K562 (cell line): ENCODE measurements around the gene NPS. TPM values are rescaled to one million over a fixed set of nuclear protein-coding genes. Genes with fewer than 3 reads are reported as not detected.

ENCODE experiments used
- ATAC-seq: fragments of 200-7000 bp; cut with Tn5 transposase; 3 replicates; pipeline ENCODE4 v1.9.1; 2020; ENCODE audit warnings: moderate library complexity
- BruUV-seq: library from RNA; stranded (reverse); fragments of 400-500 nt; replicated peaks from 2 replicates; lab custom pipeline; 2021; lab: Mats Ljungman, UMichigan
- CTCF ChIA-PET: fragments of 300-600 bp; formaldehyde crosslinking; extraction: SDS; loops from one replicate; lab custom pipeline; 2021; ENCODE audit warnings: low intra/inter-chr PET ratio; lab: Yijun Ruan, JAX
- POLR2A ChIA-PET: fragments of 300-600, 350-650 bp; sonication (Branson Sonifier 250); formaldehyde crosslinking; extraction: SDS; loops from one replicate; lab custom pipeline; 2021; ENCODE audit warnings: antibody characterized with exemption, inconsistent platforms; lab: Yijun Ruan, JAX
- DNase-seq, 4 experiments: peaks; one replicate each; pipeline versions ENCODE4 v3.0.0 to v3.0.0-alpha.2; 2011 to 2018; ENCODE audit warnings: low spot score in 3 of 4, mixed read lengths in 3 of 4; ENCODE audit errors: extremely low read depth in 1 of 4
- FAIRE-seq: peaks from 2 replicates; lab custom pipeline; 2011; peaks lifted over from hg19 to GRCh38; lab: Jason Lieb, UNC
- H2AFZ ChIP-seq: 2 replicates; pipeline ENCODE4 v1.6.0; 2011; ENCODE audit warnings: low read depth, low read length, control low read depth, inconsistent platforms
- H3K27ac ChIP-seq: fragments of 200-600 bp; 3 replicates; pipeline ENCODE4 v1.8.0; 2011; ENCODE audit warnings: low read depth, mild to moderate bottlenecking, control low read depth, inconsistent platforms, low read length, moderate library complexity, mixed read lengths; ENCODE audit errors: extremely low read depth
- H3K27me3 ChIP-seq, 2 experiments: fragments of 300-600 bp in 1 of 2; 2 replicates in 1 of 2; 3 replicates in 1 of 2; pipeline versions ENCODE4 v1.6.0 to v1.8.0; 2011; ENCODE audit warnings: inconsistent platforms in 2 of 2, low read length in 2 of 2, mild to moderate bottlenecking in 1 of 2, mixed read lengths in 1 of 2, moderate library complexity in 1 of 2; ENCODE audit not compliant: control insufficient read depth in 2 of 2, insufficient read depth in 2 of 2
- H3K36me3 ChIP-seq: fragments of 300-600 bp; 3 replicates; pipeline ENCODE4 v1.8.0; 2011; ENCODE audit warnings: mild to moderate bottlenecking, low read length, inconsistent platforms; ENCODE audit not compliant: control insufficient read depth, insufficient read depth
- H3K4me1 ChIP-seq, 2 experiments: fragments of 200-600 bp in 1 of 2; replicated peaks in 1 of 2; 2 replicates in 1 of 2; 3 replicates in 1 of 2; pipeline versions ENCODE4 v1.5.1 to v1.8.0; 2011; ENCODE audit warnings: inconsistent platforms in 2 of 2, low read length in 2 of 2, mild to moderate bottlenecking in 1 of 2, mixed read lengths in 1 of 2, moderate library complexity in 1 of 2; ENCODE audit not compliant: control insufficient read depth in 2 of 2, insufficient read depth in 2 of 2
- H3K4me2 ChIP-seq: 2 replicates; pipeline ENCODE4 v1.6.1; 2011; ENCODE audit warnings: low read length, control low read depth, inconsistent platforms, mixed read lengths; ENCODE audit not compliant: insufficient read depth
- H3K4me3 ChIP-seq: fragments of 200-600 bp; sonication (generic), shearing (Covaris generic); 2 replicates; pipeline ENCODE4 v1.5.1; 2016; ENCODE audit warnings: control low read depth, inconsistent platforms
- H3K79me2 ChIP-seq: fragments of 200-600 bp; 3 replicates; pipeline ENCODE4 v1.8.0; 2011; ENCODE audit warnings: low read length, inconsistent platforms; ENCODE audit not compliant: control insufficient read depth, insufficient read depth
- H3K9ac ChIP-seq, 2 experiments: 2 replicates each; pipeline versions ENCODE4 v1.6.0 to v1.6.1; 2011; ENCODE audit warnings: low read depth in 2 of 2, low read length in 2 of 2, control low read depth in 1 of 2, inconsistent platforms in 1 of 2, mild to moderate bottlenecking in 1 of 2, mixed read lengths in 1 of 2; ENCODE audit not compliant: insufficient read depth in 1 of 2
- H3K9me1 ChIP-seq: one replicate; pipeline ENCODE4 v1.6.0; 2011; ENCODE audit warnings: inconsistent platforms, mild to moderate bottlenecking, low read length, moderate library complexity; ENCODE audit not compliant: control insufficient read depth, insufficient read depth
- H3K9me3 ChIP-seq: replicated peaks from 2 replicates; pipeline ENCODE4 v1.5.1; 2011; ENCODE audit warnings: low read depth, low read length, inconsistent platforms; ENCODE audit not compliant: control insufficient read depth, insufficient read depth
- H4K20me1 ChIP-seq: replicated peaks from 2 replicates; pipeline ENCODE4 v1.6.1; 2011; ENCODE audit warnings: low read length, inconsistent platforms, mixed read lengths; ENCODE audit not compliant: control insufficient read depth, insufficient read depth
- CBX8 ChIP-seq: fragments of 200-600 bp; sonication (generic); IDR thresholded peaks from 2 replicates; pipeline ENCODE4 v1.6.1; 2012; ENCODE audit warnings: borderline replicate concordance, mixed run types, low read depth, mild to moderate bottlenecking, moderate library complexity, mixed read lengths, low read length, control low read depth, inconsistent platforms; ENCODE audit not compliant: poor library complexity, severe bottlenecking; ENCODE audit errors: extremely low read depth
- CREB3L1 ChIP-seq: fragments of 450-650 bp; IDR thresholded peaks from 2 replicates; pipeline ENCODE4 v1.6.1; 2014; ENCODE audit warnings: low read depth, mild to moderate bottlenecking, moderate library complexity, borderline replicate concordance
- E2F5 ChIP-seq: sonication (generic); formaldehyde crosslinking; IDR thresholded peaks from 2 replicates; pipeline ENCODE4 v1.8.0; 2022; ENCODE audit warnings: mild to moderate bottlenecking, missing genetic modification reagents
- FOXJ3 ChIP-seq: sonication (generic); formaldehyde crosslinking; IDR thresholded peaks from 2 replicates; pipeline ENCODE4 v1.4.0; 2020; ENCODE audit warnings: mild to moderate bottlenecking, missing genetic modification reagents
- MTF1 ChIP-seq: fragments of 250-450 bp; sonication (Bioruptor Pico); IDR thresholded peaks from 2 replicates; pipeline ENCODE4 v1.9.0; 2021; ENCODE audit warnings: moderate library complexity, mild to moderate bottlenecking, inconsistent platforms, borderline replicate concordance
- RFX7 ChIP-seq: fragments of 250-450 bp; sonication (Bioruptor Pico); IDR thresholded peaks from 2 replicates; pipeline ENCODE4 v1.5.1; 2021; ENCODE audit warnings: mild to moderate bottlenecking
- SMC3 ChIP-seq: conservative IDR thresholded peaks from 2 replicates; pipeline ENCODE4 v1.6.1; 2011; ENCODE audit warnings: low read depth, low read length, improper control_type of control experiment; ENCODE audit not compliant: insufficient read depth
- TAF9B ChIP-seq: fragments of 450-650 bp; IDR thresholded peaks from 2 replicates; pipeline ENCODE4 v1.6.1; 2018; ENCODE audit warnings: mild to moderate bottlenecking; ENCODE audit not compliant: partially characterized antibody
- TEAD4 ChIP-seq, 2 experiments: sonication (generic) in 1 of 2; formaldehyde crosslinking in 1 of 2; IDR thresholded peaks; 2 replicates each; pipeline versions ENCODE4 v1.6.1 to v1.8.0; 2012 to 2022; ENCODE audit warnings: borderline replicate concordance in 1 of 2, inconsistent platforms in 1 of 2, low read length in 1 of 2, mild to moderate bottlenecking in 1 of 2, missing genetic modification reagents in 1 of 2
- ZSCAN29 ChIP-seq: fragments of 450-650 bp; IDR thresholded peaks from 2 replicates; pipeline ENCODE4 v1.6.1; 2017
- WGBS: fragments of 100-300 bp; shearing (Covaris generic); methylation state at CpG from one replicate; pipeline ENCODE4 v1.1.6; 2016; ENCODE audit warnings: low coverage, mixed read lengths; ENCODE audit not compliant: insufficient coverage; ENCODE audit errors: missing lambda C conversion rate; 5-methylcytosine and 5-hydroxymethylcytosine counted together
- in situ Hi-C: fragments of 300-500 bp; cut with MboI; formaldehyde crosslinking; loops from 4 replicates; pipeline ENCODE4 v1.15.0; 2018; ENCODE audit warnings: inconsistent platforms, mixed read lengths
- intact Hi-C: fragments of 100-400 bp; cut with micrococcal nuclease; formaldehyde crosslinking; loops from 2 replicates; pipeline ENCODE4 v1.14.2; 2022
- polyA plus RNA-seq, 8 experiments: library from polyadenylated mRNA; depleted of rRNA in 4 of 8; stranded (reverse) in 5 of 8; unstranded in 3 of 8; fragments of >200 nt; fragmentation: Nextera tagmentation in 2 of 8; fragmentation: Illumina TruSeq in 1 of 8; extraction: Ambion mirVana in 2 of 8; extraction: Trizol in 1 of 8; gene quantifications; 2 replicates each; pipeline versions ENCODE4 v1.2.1 to v1.2.3, GENCODE V29; 2011 to 2014; ENCODE audit warnings: inconsistent platforms in 1 of 8, missing spikeins in 1 of 8
- total RNA-seq, 7 experiments: library from RNA; depleted of rRNA in 6 of 7; stranded (reverse); fragments of >200 nt in 6 of 7; fragmentation: Illumina TruSeq in 2 of 7; extraction: Trizol in 2 of 7; gene quantifications; 2 replicates each; pipeline versions ENCODE4 v1.2.1 to v1.2.3, GENCODE V29; 2011 to 2021; ENCODE audit warnings: low replicate concordance in 1 of 7
- TF ChIP-seq, protein P1 (sequence below): sonication (generic); formaldehyde crosslinking; IDR thresholded peaks from 2 replicates; pipeline ENCODE4 v1.8.0; 2022; ENCODE audit warnings: mild to moderate bottlenecking, missing genetic modification reagents
- TF ChIP-seq, protein P2 (sequence below): fragments of 250-450 bp; sonication (Bioruptor Pico); IDR thresholded peaks from 2 replicates; pipeline ENCODE4 v1.4.0; 2020; ENCODE audit warnings: mild to moderate bottlenecking
- TF ChIP-seq, protein P3 (sequence below): fragments of 250-450 bp; sonication (Bioruptor Pico); IDR thresholded peaks from 2 replicates; pipeline ENCODE4 v1.4.0; 2020; ENCODE audit warnings: mild to moderate bottlenecking, moderate library complexity

Gene NPS
- total and polyA plus RNA-seq, 9 of the 15 experiments (the other 6 are each of a cell fraction or from before 2014, with no cell fraction given): not detected

- TF ChIP-seq E2F5 (CRISPR knock-in tag) (no peak), FOXJ3 (CRISPR knock-in tag) (no peak)
These were observed 1.8 kb downstream of the NPS start (continued) for GRCh38 chr10:127550861-127551260.

DNA sequence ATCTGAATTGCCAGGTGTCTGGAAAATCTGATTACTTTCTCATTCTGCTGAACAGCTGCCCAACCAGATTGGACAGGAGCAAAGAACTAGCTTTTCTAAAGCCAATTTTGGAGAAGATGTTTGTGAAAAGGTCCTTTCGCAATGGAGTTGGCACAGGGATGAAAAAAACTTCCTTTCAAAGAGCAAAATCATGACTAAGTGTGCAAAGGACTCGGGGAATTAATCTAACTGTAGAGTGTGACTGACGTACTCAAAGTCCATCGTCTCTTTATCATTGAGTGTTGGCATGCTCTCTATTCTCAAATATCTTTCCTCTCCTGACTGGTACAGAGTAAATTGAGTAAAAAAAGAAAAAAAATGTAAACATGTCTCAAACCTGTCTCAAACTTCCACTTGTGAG, 3.3 kb downstream of the NPS start:
- H2AFZ ChIP-seq: no peak overlapping the region
- ChIA-PET POLR2A (interaction anchor here (0.7 kb wide), 1 partner anchor 664 kb away, joined by 3 read pairs; no protein-coding TSS in a partner anchor), CTCF (no interaction called here)
- FAIRE-seq (no peak), DNase-seq (no peak), ATAC-seq (no peak)
- no TSS peak for BruUV-seq
- no peaks in the 10 kb centered on the region for H4K20me1 ChIP-seq
- H3K4me1 ChIP-seq: no peaks in the 10 kb centered on the region
- in situ Hi-C loops: no loop called here
- no peaks in the 10 kb centered on the region for H3K9me3 ChIP-seq
- no peak overlapping the region for H3K9ac ChIP-seq
- H3K27me3 ChIP-seq: no peaks in the 10 kb centered on the region
- no peak overlapping the region for H3K4me3 ChIP-seq
- no peaks in the 10 kb centered on the region for H3K79me2 ChIP-seq
- no peak overlapping the region for H3K4me2 ChIP-seq
- 0% methylated on average over 4 of the region's 4 CpGs for WGBS
- intact Hi-C loops: no loop called here
- H3K27ac ChIP-seq: no peak overlapping the region
- H3K36me3 ChIP-seq: no peaks in the 10 kb centered on the region
- H3K9me1 ChIP-seq: no peaks in the 10 kb centered on the region
- TF ChIP-seq, protein P1, sequence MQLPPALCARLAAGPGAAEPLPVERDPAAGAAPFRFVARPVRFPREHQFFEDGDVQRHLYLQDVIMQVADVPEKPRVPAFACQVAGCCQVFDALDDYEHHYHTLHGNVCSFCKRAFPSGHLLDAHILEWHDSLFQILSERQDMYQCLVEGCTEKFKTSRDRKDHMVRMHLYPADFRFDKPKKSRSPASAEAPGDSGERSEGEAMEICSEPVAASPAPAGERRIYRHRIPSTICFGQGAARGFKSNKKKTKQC: no peak
- TF ChIP-seq TAF9B (no peak), CREB3L1 (no peak), ZSCAN29 (no peak), RFX7 (CRISPR knock-in tag) (no peak), CBX8 (no peak), TEAD4 (IDR thresholded peaks at IDR 0.05; ENCODE audit: low read length) (no peak), TEAD4 (CRISPR knock-in tag; IDR thresholded peaks at IDR 0.05; ENCODE audit: borderline replicate concordance) (no peak), SMC3 (no peak), MTF1 (CRISPR knock-in tag) (no peak)
- TF ChIP-seq, protein P2, sequence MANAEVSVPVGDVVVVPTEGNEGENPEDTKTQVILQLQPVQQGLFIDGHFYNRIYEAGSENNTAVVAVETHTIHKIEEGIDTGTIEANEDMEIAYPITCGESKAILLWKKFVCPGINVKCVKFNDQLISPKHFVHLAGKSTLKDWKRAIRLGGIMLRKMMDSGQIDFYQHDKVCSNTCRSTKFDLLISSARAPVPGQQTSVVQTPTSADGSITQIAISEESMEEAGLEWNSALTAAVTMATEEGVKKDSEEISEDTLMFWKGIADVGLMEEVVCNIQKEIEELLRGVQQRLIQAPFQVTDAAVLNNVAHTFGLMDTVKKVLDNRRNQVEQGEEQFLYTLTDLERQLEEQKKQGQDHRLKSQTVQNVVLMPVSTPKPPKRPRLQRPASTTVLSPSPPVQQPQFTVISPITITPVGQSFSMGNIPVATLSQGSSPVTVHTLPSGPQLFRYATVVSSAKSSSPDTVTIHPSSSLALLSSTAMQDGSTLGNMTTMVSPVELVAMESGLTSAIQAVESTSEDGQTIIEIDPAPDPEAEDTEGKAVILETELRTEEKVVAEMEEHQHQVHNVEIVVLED: no peak
- TF ChIP-seq, protein P3, sequence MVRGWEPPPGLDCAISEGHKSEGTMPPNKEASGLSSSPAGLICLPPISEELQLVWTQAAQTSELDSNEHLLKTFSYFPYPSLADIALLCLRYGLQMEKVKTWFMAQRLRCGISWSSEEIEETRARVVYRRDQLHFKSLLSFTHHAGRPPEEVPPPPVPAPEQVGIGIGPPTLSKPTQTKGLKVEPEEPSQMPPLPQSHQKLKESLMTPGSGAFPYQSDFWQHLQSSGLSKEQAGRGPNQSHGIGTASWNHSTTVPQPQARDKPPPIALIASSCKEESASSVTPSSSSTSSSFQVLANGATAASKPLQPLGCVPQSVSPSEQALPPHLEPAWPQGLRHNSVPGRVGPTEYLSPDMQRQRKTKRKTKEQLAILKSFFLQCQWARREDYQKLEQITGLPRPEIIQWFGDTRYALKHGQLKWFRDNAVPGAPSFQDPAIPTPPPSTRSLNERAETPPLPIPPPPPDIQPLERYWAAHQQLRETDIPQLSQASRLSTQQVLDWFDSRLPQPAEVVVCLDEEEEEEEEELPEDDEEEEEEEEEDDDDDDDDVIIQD: no peak
